OCI-LY7 (cell line): Measurements from ENCODE around the gene EIF4G1.

Experiments
- EZH2phosphoT487 ChIP-seq: fragments of 200-600 bp; sonication (generic); IDR thresholded peaks from 2 replicates; pipeline ENCODE4 v1.6.1; 2018; ENCODE audit warnings: low read depth, borderline replicate concordance, mild to moderate bottlenecking, mixed run types, antibody characterized with exemption, low read length, moderate library complexity, mixed read lengths
- TF ChIP-seq, protein P1 (sequence below): fragments of 200-600 bp; sonication (generic); conservative IDR thresholded peaks from 2 replicates; pipeline ENCODE4 v1.5.1; 2014; ENCODE audit warnings: mild to moderate bottlenecking, antibody characterized with exemption, low read length, moderate library complexity, mixed read lengths

- TF ChIP-seq, protein P1, sequence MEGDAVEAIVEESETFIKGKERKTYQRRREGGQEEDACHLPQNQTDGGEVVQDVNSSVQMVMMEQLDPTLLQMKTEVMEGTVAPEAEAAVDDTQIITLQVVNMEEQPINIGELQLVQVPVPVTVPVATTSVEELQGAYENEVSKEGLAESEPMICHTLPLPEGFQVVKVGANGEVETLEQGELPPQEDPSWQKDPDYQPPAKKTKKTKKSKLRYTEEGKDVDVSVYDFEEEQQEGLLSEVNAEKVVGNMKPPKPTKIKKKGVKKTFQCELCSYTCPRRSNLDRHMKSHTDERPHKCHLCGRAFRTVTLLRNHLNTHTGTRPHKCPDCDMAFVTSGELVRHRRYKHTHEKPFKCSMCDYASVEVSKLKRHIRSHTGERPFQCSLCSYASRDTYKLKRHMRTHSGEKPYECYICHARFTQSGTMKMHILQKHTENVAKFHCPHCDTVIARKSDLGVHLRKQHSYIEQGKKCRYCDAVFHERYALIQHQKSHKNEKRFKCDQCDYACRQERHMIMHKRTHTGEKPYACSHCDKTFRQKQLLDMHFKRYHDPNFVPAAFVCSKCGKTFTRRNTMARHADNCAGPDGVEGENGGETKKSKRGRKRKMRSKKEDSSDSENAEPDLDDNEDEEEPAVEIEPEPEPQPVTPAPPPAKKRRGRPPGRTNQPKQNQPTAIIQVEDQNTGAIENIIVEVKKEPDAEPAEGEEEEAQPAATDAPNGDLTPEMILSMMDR: no peak
- no peak for TF ChIP-seq EZH2phosphoT487
Observed at GRCh38 chr3:184349563-184350470, 35.4 kb downstream of the EIF4G1 start.
